ENCODE results near the gene SLCO3A1.
"Not testable (repeated sequence)": the region's sequence is repeated elsewhere in the genome, so short reads cannot be mapped to it uniquely, and the experiment has no call there.

SLCO3A1 gene

DNA sequence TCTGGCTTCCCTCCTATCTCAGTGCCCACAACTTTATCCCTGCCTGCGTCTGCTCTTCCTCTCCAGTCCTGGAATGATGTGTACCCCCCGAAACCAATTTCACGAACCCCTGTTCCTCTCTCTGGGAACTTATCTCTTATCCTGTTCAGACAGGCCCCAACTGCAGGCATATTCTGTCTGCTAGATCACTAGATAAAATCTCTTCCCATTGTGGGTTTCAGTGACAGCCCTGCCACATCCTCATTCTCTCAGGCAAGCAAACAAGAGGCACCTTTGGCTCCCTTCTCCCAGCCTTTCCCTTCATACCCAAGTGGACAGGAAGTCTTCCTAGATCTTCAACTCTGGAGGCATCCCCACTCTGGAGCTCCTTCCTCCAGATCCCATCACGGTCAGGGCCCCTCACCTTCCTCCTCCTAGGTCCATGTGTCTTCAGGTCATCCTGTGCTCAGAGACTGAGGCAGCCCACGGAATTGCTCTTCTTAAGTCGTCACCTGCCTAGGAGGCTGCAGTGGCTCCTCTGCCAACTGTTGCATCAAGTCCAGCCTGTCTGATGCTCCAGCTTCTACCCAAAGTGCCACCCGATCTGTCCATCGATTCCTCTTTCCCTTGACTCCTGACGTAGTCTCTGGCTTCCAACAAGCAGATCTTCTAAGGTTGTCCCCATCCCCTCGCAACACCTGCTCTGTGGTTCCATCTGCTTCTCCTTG, 190.8 kb downstream of the SLCO3A1 start:
- DNase-seq = no peak

DNA sequence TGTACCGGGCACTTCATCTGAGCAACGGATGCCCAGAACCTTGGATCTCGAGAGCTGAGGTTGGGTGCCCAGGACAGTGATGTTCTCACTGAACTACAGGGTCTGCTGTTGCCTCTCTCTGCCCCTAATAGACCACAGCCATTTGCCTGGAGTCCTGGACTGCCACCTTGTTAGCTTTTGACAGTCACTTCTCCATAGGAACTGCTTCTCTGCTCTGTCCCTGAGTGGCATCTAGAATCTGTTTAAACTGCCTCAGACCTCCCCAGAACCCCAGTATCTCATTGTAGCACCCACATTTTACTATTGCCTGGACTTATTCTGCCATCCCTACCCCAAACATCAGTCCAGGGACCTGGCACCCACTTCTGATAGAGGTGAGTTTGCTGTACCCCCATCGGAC, 194.4 kb downstream of the SLCO3A1 start:
- no peak for DNase-seq

DNA sequence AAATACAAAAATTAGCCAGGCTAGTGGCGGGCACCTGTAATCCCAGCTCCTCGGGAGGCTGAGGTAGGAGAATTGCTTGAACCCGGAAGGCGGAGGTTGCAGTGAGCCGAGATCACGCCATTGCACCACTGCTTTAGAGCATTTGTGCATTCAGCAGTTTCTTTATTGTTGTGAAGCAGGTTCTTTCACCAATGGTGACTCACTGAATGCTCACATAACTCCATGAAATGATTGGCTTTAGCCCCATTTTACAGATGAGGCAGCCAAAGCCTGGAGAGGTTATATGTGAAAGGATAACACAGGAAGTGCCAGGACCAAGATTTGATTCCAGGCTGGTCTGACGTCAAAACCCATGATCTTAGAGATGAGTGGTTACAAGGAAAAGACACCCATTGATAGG, 195.2 kb downstream of the SLCO3A1 start:
- DNase-seq = no peak

DNA sequence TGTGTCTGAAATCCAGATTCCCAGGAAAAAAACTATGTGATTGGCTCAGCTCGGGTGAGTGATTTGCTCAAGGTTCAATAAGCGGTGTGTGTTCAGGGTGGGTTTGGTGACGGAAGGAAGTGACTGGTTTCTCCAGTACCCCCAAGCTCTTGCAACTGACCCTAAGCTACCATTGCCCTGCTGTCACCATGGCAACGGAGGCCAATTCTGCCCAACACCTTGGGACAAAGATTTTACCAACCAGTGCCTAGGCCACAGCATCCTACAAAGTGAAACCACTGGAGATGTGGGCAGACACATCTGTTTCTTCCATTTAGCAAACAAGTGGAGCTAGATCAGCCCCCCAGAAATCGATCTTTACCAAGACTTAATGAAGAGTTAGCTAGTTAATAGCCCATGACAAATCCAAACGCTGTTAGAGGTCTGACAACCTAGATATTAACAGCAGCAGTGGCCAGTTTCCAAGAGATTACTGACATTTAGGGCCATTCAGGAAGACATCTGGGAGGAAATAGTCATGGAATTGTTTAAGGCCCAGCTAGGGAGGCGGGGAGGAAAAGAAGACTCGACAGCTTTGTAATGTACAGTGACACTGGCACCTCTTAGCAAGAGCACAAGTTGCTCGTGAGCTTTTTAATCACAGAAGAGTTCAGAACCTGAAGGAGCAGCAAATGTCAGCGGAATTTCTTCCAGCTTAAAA, 195.9 kb downstream of the SLCO3A1 start:
- DNase-seq = no peak

DNA sequence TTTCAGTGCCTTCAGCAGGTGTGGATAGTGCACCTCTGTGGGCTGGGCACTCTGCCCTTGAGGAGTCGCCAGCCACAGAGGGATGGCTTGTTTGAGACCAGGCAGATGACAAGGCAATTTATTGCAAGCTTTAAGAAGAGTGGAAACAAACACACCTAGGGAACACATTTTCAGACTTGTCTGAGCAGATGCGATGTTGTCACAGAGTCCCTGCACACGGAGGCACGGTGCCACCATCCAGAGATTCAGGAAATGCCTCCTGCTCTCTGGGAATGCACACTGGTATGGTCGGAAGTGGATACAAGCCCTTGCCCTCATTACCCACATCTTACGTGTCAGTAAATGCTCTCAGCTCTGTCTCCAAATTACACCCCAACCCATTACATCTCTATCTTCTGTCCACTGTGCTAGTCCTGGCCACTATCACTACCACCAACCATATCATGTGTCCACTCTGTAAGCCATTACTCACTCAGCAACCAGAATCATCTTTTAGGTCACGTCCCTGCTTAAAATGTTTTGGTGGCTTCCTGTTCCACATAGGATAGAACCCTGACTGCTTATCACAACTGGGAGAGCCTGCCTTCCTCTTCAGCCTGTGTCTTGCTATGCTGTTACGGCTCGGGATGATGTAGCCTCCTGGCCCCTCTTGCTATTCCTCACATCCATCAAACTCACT, 196.9 kb downstream of the SLCO3A1 start:
- no peak for DNase-seq

DNA sequence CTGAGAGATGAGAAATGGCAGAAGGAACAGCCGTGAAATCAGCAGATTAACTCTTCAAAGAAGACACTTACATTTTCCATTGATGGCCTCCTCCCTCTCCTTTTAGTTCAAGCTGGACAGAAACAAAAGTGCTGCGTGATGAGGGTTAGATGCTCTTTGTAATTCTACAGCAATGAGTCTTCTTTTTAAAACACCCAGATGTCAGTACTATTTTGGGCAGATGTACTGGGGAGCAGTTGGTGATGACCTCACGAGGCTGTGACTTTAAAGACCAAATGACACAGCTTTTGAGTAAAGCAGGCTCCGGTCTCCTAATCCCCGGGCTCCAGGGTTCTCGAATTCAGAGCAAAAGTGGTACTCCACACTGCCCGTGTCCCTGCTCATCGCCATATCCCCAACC, 198.2 kb downstream of the SLCO3A1 start:
- no peak for DNase-seq

DNA sequence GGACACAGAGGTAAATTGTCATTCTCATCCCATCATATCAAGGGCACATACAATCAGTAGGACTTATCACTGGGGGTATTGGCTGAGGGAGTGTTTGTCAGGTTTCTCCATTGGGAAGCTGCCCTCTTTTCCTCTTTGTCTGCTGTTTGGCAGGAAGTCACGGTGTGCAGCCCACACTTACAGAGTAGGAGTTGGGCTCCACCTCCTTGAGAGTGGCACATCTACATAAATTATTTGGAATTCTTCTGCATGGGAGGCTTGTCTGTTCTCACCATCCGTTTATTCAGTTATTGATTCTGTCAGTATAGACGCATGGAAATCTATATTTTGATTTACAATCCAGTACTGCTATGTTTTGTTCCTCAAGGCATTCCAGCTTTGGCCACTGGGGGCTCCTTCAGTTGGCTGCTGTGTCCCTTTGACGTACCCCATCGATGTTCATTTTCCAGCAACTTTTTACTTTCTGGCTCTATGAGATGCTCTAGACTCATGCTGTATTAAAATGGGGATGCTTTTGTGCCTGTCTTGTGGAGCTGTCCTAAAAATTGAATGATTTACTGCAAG, 200.3 kb downstream of the SLCO3A1 start:
- DNase-seq = no peak

DNA sequence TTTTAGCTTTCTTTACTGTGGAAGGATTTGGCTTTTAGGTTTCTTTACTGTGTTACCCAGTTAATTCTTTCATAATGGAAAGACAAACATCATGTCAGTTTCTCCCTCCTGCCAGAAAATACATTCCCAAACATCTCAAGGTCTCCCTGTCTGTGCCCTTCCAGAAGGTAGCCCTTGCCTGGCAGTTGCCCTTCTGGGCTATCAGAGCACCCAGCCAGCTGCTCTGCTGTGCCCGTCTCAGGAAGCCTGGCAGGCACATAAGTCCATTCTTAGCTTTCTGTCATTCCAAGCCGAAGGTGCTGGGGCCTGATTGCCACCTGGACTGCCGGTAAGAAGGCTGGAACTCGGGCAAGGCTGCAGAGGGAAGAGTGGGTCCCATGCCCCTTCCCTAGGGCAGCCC, 203.4 kb downstream of the SLCO3A1 start:
- DNase-seq = no peak

DNA sequence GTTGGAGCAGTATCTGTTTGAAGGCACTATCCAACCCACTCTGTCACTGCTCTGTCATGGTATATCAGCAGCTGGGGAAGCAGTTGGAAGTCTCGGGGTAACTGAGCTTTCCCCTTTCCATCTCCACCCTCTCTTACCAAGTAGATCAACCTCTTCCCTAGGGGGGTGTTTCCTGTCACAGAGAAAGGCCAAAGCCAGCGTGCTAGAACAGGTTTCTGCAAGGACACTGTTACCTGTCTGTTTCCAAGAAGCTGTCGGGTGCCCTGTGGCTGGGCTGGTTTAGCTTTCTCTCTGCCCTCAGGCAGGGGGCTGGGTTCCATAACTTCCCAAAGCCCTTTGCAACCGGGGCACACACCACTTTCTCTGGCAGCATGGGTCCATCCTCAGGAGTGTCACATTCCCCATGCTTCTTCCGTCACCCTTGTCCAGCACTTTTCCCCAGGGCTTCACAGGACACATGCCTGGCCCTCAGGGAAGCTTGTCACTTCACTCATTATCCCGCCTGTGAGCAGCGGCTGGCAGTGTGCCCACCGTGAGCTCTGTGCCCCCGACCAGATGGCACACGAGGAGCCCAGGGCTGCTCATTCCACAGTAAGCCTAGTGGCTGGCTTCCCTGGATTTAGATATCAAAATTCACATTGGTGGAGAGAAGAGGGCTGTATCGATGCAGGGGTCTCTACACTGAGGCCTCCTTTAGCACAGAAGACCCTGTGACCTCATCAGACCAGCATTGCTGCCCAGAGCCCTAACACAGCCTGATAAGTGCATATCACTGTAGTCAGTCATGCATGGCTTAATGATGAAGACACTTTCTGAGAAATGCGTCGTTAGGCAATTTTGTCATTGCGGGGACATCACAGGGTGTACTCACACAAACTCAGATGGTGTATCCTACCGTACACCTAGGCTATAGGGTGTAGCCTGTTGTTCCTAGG, 205.8 kb downstream of the SLCO3A1 start:
- DNase-seq = no peak

DNA sequence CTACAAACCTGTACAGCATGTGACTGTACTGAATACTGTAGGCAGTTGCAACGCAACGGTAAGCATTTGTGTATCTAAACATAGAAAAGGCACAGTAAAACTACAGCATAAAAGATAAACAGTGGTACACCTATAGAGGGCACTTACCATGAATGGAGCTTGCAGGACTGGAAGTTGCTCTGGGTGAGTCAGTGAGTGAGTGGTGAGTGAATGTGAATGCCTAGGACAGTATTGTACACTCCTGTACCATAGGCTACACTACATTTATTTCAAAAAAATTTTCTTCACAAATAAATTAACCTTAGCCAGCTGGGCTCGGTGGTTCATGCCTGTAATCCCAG, 206.4 kb downstream of the SLCO3A1 start:
- DNase-seq = not testable (repeated sequence)

DNA sequence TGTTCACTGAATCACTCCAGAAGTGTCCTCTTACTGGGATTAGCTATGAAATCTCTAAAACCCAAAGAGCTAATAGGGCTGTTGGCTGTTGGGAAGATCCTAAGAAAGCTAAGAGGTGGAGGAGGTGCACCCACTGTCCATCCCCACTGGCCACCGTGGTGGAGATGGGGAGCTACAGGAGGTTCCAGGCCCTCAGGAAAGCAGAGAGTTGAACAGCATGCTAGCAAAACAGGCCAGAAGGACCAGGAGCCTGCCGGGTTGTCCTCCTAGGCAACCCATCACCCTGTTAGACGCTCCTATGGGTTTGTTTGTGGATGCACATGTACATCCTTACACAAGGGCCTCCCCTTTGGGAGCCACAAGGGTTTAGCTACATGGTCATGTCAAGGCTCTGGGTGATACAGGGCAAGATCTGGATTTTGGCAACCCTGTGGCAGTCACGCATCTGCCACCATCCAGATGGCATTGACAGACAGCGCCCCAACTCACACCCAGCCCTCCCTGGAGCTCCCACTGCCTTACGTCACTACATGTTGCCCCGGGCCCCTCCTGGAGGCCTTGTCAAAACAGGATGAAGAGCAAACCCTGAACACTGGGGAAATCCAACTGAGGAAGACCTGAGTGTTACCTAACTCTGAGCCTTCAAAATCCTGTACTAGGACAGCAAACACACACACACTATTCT, 208.1 kb downstream of the SLCO3A1 start:
- DNase-seq = no peak

DNA sequence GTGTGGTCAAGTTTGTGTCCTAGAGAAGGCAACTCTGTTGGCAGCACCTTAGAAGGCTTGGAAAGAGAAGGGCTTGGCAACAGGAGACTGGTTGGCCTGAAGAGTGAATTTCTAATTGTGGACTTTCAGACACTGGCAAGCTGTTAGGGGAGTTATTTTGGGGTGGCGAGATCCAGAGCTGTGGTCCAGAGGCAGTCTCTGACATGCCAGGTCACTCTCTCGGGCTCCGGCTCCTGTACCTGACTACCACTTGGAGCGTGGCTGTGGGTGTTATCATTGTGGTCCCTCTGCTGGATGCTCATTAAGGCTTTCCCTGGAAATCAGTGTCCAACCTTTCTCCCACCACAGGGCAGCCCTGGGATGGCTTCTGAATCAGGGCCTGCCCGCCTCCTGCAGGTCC, 209.0 kb downstream of the SLCO3A1 start:
- no peak for DNase-seq

DNA sequence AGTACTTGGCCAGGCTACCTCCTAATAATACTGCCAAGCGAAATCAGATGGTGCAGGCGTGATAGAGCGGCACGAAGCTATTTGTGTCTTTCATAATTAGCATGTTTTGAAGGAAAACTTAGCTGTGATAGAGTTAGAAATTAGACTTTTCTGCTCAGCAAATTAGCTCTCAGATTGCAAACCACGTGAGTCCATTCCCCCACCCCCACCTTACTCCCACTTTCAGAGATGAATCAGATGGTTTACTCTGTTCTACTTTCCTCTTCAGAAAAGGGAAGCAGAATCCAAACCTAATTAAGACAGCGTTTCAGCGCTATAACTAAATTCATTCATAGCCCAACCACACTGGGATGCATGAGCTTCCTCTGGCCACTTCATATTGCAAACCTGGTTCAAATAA, 214.6 kb downstream of the SLCO3A1 start:
- DNase-seq = no peak

DNA sequence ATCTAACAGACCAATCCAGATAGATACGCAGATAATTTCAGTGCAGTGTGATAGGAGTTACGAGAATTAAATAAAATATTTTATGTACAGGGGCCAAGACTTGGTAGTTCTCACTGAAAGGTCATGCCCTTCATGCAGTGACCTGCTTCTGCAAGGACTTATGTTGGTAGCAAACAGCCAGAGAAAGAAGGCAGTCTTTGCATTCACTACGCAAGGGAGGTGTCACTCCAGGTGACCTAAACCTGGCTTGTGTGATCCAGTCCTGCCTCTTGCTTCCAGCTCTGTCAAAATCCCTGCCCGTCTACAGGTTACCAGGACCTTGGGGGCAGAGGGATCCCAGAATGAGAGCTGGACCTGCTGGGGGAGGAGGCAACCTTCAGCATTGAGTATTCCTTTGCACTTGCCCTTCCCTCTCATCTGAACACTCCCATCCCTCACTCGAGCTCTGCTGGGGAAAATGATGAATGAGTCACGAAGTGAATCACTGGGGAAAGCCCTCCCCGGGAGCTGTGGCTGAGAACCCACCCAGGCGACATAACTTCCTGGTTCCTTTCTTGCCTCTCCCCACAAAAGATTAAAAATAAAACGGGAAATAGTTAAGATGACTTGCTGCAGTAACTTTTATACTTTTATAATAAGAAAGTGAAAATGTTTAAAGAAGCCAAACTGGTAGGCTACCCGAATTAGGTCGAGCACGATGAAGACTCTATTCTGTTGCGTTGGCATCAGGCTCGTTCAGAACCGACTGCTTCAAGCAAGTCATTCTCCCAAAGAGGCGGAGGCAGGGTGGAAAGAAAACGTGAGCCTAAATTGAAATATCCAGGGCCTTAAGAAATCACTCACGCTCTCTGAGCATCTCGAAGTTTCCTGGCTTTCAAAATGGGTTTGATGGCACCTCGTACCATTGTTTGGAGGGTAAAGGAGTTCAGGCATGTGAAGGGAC, 216.1 kb downstream of the SLCO3A1 start:
- DNase-seq = no peak

DNA sequence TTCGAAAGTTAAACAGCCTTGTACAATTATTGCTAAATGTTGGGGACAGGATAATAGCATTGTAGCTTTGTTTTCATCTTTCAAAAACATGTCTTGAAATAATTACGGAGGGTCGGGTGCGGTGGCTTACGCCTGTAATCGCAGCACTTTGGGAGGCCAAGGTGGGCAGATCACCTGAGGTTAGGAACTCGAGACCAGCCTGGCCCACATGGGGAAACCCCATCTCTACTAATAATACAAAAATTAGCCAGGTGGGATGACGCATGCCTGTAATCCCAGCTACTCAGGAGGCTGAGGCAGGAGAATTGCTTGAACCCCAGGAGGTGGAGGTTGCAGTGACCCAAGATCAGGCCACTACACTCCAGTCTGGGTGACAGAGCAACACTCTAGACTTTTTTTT, 216.7 kb downstream of the SLCO3A1 start:
- DNase-seq = not testable (repeated sequence)

DNA sequence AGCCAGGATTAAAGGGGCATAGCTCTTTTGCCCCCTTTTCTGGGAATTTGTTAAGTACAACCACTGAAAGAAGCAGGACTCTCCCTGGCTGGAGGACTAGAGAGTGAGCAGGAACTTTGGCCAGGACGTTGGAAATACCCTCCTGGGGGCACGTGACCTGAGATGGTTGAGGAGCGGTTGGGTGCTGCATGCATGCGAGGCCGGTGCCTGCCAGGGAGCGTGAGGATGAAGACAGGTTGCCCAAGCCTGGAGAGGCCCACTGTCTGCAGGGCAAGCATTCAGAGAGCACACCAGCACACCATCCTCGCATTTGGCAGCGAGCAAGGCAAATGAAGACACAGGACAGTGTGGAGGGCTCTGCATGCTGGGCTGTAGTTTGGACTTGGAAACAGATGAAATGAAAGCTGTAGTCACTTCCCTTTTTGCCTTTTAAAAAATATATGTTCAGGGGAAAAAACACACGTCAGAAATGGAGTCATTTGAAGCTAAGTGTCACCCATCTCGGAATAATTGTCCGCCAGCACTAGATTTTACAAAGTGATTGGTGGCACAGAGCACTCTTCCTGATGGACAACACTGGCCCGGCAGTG, 217.6 kb downstream of the SLCO3A1 start:
- DNase-seq = no peak

DNA sequence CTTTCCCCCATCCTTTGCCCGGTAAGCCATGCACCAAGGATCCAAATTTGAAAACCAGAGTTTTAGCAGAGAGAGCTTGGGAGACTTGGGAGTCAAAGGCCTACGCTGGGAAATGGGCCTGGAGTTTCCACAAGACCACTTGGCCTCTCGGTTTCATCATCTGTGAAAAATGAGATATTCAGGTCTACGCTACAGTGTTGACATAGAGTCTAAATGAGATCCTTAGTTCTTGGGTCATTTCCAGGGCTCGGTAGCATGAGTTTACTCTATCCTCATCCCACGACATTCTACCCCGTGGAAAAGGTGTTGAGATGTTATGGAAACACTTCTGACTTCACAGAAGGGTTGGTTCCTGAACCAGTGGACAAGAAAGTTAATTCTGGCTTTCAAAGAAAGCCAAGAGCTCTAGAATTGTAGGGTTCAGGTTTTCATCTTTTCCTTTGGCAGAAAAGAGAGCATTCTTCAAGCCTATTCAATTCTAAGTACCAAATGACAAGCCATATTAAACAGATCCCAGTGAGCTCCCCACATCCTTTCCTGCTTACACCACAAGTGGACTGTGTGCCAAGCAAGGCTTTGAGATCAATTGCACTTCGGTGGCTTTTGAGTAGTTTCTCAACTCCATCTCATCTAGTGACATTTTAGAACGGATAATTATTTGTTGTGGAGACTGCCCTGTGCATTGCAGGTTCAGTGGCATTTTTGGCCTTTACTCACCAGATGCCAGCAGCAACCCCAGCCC, 219.7 kb downstream of the SLCO3A1 start:
- DNase-seq = no peak

DNA sequence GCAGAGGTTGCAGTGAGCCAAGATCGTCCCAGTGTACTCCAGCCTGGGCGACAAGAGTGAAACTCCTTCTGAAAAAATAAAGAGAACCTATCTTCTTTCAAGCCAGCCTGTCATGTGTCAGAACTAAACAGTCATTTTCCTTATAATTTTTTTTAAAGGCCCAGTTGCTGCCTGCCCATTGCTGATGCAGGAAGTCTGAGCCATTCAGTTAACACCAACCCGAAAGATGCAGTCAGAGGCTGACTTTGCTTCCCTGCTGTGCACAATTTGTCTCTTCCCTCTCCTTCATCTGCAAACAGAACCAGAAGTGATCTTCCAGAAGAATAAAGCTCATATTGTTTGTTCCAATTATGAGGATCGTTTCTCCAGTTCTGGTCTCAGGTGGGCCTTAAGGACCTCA, 220.6 kb downstream of the SLCO3A1 start:
- DNase-seq = no peak

DNA sequence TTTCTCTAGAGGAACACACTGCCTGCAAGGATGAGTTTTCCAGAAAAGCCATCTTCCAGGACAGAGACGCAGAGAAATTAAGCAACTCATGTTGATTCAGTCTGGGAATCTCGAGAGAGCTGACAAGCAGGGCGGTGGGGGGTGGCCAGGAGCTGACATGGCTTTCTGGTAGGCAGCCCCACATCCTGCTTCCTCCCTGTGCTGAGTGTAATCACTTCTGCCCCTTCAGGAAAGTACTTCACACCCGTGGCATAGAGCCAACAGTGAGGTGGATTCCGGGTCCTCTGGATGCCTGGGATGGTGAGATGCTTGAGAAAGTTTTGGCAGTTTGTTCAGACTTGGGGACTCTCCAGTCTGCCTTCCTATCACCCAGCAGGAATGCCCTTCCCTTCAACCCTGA, 221.1 kb downstream of the SLCO3A1 start:
- DNase-seq = no peak

DNA sequence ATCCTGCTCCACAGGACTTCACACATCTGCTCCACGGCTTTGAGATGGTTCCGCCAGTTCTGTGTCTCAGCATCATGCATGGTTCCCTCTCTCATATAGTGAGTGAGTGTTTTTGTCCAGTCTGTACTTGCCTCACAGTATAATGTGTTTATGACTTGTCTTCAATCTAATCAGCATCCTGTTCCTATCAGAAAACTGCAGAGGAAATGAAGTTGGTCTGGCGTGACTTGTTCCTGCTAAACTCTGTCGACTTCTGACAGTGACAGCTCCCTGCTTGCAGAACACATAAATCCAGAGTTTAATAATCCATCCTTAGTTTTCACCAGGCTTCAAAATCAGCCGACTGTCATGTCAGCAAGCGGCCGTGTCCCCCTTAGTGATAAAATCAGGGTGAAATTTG, 222.3 kb downstream of the SLCO3A1 start:
- DNase-seq = no peak

Measured in NCI-H2107 (cell line).